Neuronal stem cell (in vitro differentiated cells): ENCODE measurements around the gene TRPM3.
A peak's percentile ranks its signal among the peaks of the same experiment; 100 is the strongest.

Experiments used
- DNase-seq: peaks from one replicate; pipeline ENCODE4 v3.0.0-alpha.2; 2013; ENCODE audit warnings: low spot score
- H2AFZ ChIP-seq: one replicate; pipeline ENCODE4 v1.6.1; 2013; ENCODE audit warnings: mild to moderate bottlenecking, low read length, inconsistent platforms
- H2AK5ac ChIP-seq: 2 replicates; pipeline ENCODE4 v1.6.1; 2013; ENCODE audit warnings: low read depth, mild to moderate bottlenecking, inconsistent platforms, low read length, moderate library complexity, mixed read lengths
- H2BK120ac ChIP-seq: 2 replicates; pipeline ENCODE4 v1.6.1; 2013; ENCODE audit warnings: low read depth, mild to moderate bottlenecking, inconsistent platforms, low read length, moderate library complexity, mixed read lengths
- H2BK12ac ChIP-seq: one replicate; pipeline ENCODE4 v1.6.1; 2013; ENCODE audit warnings: low read length, inconsistent platforms
- H2BK15ac ChIP-seq: 2 replicates; pipeline ENCODE4 v1.6.1; 2013; ENCODE audit warnings: mild to moderate bottlenecking, low read length, inconsistent platforms, mixed read lengths
- H2BK5ac ChIP-seq: one replicate; pipeline ENCODE4 v1.6.1; 2013; ENCODE audit warnings: inconsistent platforms, mild to moderate bottlenecking, low read length, moderate library complexity
- H3K14ac ChIP-seq: one replicate; pipeline ENCODE4 v1.6.1; 2013; ENCODE audit warnings: low read length, inconsistent platforms
- H3K18ac ChIP-seq: 2 replicates; pipeline ENCODE4 v1.6.1; 2013; ENCODE audit warnings: low read length, inconsistent platforms
- H3K23ac ChIP-seq: 2 replicates; pipeline ENCODE4 v1.6.1; 2013; ENCODE audit warnings: low read depth, mild to moderate bottlenecking, mixed read lengths, low read length, inconsistent platforms; ENCODE audit not compliant: poor library complexity
- H3K27ac ChIP-seq: replicated peaks from 3 replicates; pipeline ENCODE4 v1.5.1; 2013; ENCODE audit warnings: low read length, inconsistent platforms
- H3K27me3 ChIP-seq, 3 experiments: 2 replicates each; pipeline ENCODE4 v1.6.1; 2013; ENCODE audit warnings: low read length in 3 of 3, mild to moderate bottlenecking in 2 of 3, inconsistent platforms in 1 of 3, low read depth in 1 of 3, mixed read lengths in 1 of 3, moderate library complexity in 1 of 3; ENCODE audit not compliant: control insufficient read depth in 3 of 3, insufficient read depth in 3 of 3
- H3K36me3 ChIP-seq, 2 donors: replicated peaks in 1 of 2; 2 replicates each; pipeline ENCODE4 v1.6.1; 2013; ENCODE audit warnings: low read length in 2 of 2; ENCODE audit not compliant: control insufficient read depth in 2 of 2, insufficient read depth in 2 of 2
- H3K4ac ChIP-seq: 2 replicates; pipeline ENCODE4 v1.6.1; 2013; ENCODE audit warnings: inconsistent platforms, mild to moderate bottlenecking, low read length, moderate library complexity
- H3K4me1 ChIP-seq, 2 donors: 1 replicate in 1 of 2; 2 replicates in 1 of 2; pipeline ENCODE4 v1.6.1; 2013; ENCODE audit warnings: low read length in 2 of 2, low read depth in 1 of 2; ENCODE audit not compliant: control insufficient read depth in 2 of 2, insufficient read depth in 1 of 2
- H3K4me2 ChIP-seq: one replicate; pipeline ENCODE4 v1.6.1; 2013; ENCODE audit warnings: mild to moderate bottlenecking, low read length, inconsistent platforms; ENCODE audit not compliant: insufficient read depth, poor library complexity, severe bottlenecking
- H3K4me3 ChIP-seq, 2 donors: 2 replicates each; pipeline ENCODE4 v1.5.1; 2013; ENCODE audit warnings: low read length in 2 of 2, mild to moderate bottlenecking in 2 of 2, inconsistent platforms in 1 of 2, moderate library complexity in 1 of 2
- H3K79me1 ChIP-seq: one replicate; pipeline ENCODE4 v1.6.1; 2013; ENCODE audit warnings: low read depth, mild to moderate bottlenecking, inconsistent platforms, low read length, moderate library complexity
- H3K9ac ChIP-seq: one replicate; pipeline ENCODE4 v1.6.1; 2013; ENCODE audit warnings: mild to moderate bottlenecking, low read depth, low read length, inconsistent platforms; ENCODE audit not compliant: poor library complexity
- H3K9me3 ChIP-seq, 2 donors: replicated peaks in 1 of 2; 2 replicates each; pipeline versions ENCODE3 to v1.6.1; 2013; ENCODE audit warnings: low read length in 2 of 2, mild to moderate bottlenecking in 2 of 2, inconsistent platforms in 1 of 2, low read depth in 1 of 2, mixed read lengths in 1 of 2, moderate library complexity in 1 of 2; ENCODE audit not compliant: control insufficient read depth in 2 of 2, insufficient read depth in 1 of 2
- H4K8ac ChIP-seq: one replicate; pipeline ENCODE4 v1.6.1; 2013; ENCODE audit warnings: low read depth, mild to moderate bottlenecking, inconsistent platforms, low read length, moderate library complexity
- H4K91ac ChIP-seq: one replicate; pipeline ENCODE4 v1.6.1; 2013; ENCODE audit warnings: low read length, low read depth, mild to moderate bottlenecking, inconsistent platforms; ENCODE audit not compliant: poor library complexity
- WGBS, 2 donors: extraction: QIAGEN DNeasy Blood & Tissue Kit; methylation state at CpG; one replicate each; pipeline ENCODE4 v1.1.7; 2013; ENCODE audit warnings: missing lambda C conversion rate in 2 of 2, mixed read lengths in 1 of 2; ENCODE audit not compliant: insufficient read length in 2 of 2, insufficient replicate concordance in 1 of 2; ENCODE audit errors: extremely low coverage in 2 of 2; 5-methylcytosine and 5-hydroxymethylcytosine counted together

The TRPM3 gene

DNA sequence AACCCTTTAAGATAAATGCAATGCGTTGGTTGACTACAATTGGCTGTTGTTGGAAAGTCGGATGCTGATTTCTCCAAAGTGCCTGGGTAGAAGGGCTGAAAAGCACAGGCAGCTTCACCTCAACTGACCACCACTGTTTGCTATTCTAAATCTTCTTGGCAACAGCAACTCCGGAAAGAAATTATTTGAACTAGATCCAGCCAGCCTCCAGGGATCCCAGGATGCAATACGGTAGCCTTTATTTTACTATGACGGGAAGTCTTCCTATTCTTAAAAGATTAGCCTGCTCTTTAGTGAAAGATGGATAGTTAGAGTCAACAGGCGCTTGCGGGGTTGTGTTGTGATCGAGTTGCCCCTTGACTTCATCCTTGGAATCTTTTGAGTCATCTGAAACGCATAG is 628.4 kb downstream of the TRPM3 start:
- H3K36me3 ChIP-seq, result no peaks in the 10 kb centered on the region
- no peaks in the 10 kb centered on the region for H3K4me1 ChIP-seq
- no peak overlapping the region for H3K23ac ChIP-seq
- H2BK15ac ChIP-seq, result no peak overlapping the region
- H3K18ac ChIP-seq, result no peak overlapping the region
- no peak overlapping the region for H2BK5ac ChIP-seq
- WGBS, 2 donors, result no CpG with 5 or more reads among the region's 9 CpGs
- H3K79me1 ChIP-seq, result no peaks in the 10 kb centered on the region
- no peak overlapping the region for H4K8ac ChIP-seq
- H4K91ac ChIP-seq, result no peak overlapping the region
- H2BK120ac ChIP-seq, result no peak overlapping the region
- no peak overlapping the region for H2BK12ac ChIP-seq
- no peak overlapping the region for H3K27ac ChIP-seq
- H3K14ac ChIP-seq, result no peak overlapping the region
- peaks cover 0 to 11% (median 0%) of the 10 kb centered on the region in 3 experiments for H3K27me3 ChIP-seq
- H3K4ac ChIP-seq, result no peak overlapping the region
- H3K4me2 ChIP-seq, result no peak overlapping the region
- no peak overlapping the region for H2AK5ac ChIP-seq
- no peak overlapping the region for H2AFZ ChIP-seq
- DNase-seq, result no peak
- H3K4me3 ChIP-seq, result no peak overlapping the region
- peaks cover 0 to 2% of the 10 kb centered on the region in 2 donors for H3K9me3 ChIP-seq
- H3K9ac ChIP-seq, result no peak overlapping the region

DNA sequence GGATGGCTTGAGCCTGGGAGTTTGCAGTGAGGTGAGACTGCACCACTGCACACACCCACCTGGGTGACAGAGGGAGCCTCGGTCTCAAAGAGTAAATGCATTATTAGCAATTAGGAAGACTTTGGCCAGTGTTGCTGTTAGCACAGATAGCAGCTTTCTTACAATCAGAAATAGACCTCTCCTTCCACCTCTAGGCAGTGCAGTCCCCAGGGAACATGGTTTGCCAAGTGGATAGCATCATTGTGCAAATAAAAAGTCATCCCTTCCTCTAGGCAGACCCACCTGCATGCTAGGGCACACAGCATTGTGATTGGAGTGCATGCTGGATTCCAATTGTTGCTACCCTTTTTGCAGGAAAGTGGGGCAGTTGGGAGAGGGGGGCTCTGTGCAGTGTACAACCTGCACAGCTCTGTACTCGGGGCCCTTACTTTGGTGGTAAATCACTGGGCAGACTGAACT is 629.1 kb downstream of the TRPM3 start:
- no peak overlapping the region for H2BK120ac ChIP-seq
- peaks cover 0 to 11% (median 0%) of the 10 kb centered on the region in 3 experiments for H3K27me3 ChIP-seq
- no peak overlapping the region for H2BK5ac ChIP-seq
- no peak overlapping the region for H3K23ac ChIP-seq
- no peak overlapping the region for H2BK15ac ChIP-seq
- no peak overlapping the region for H4K91ac ChIP-seq
- no peak overlapping the region for H3K9ac ChIP-seq
- no peak for DNase-seq
- no peak overlapping the region for H3K18ac ChIP-seq
- peak overlapping the region in 1 of 2 donors; percentile 8 for H3K4me3 ChIP-seq
- H3K14ac ChIP-seq, result no peak overlapping the region
- peaks cover 0 to 2% of the 10 kb centered on the region in 2 donors for H3K9me3 ChIP-seq
- no CpG with 5 or more reads among the region's 2 CpGs for WGBS, 2 donors
- H2AK5ac ChIP-seq, result no peak overlapping the region
- no peaks in the 10 kb centered on the region for H3K4me1 ChIP-seq
- H2AFZ ChIP-seq, result no peak overlapping the region
- no peaks in the 10 kb centered on the region for H3K79me1 ChIP-seq
- H3K36me3 ChIP-seq, result no peaks in the 10 kb centered on the region
- H3K4ac ChIP-seq, result no peak overlapping the region
- no peak overlapping the region for H3K27ac ChIP-seq
- no peak overlapping the region for H3K4me2 ChIP-seq
- H4K8ac ChIP-seq, result no peak overlapping the region
- no peak overlapping the region for H2BK12ac ChIP-seq

DNA sequence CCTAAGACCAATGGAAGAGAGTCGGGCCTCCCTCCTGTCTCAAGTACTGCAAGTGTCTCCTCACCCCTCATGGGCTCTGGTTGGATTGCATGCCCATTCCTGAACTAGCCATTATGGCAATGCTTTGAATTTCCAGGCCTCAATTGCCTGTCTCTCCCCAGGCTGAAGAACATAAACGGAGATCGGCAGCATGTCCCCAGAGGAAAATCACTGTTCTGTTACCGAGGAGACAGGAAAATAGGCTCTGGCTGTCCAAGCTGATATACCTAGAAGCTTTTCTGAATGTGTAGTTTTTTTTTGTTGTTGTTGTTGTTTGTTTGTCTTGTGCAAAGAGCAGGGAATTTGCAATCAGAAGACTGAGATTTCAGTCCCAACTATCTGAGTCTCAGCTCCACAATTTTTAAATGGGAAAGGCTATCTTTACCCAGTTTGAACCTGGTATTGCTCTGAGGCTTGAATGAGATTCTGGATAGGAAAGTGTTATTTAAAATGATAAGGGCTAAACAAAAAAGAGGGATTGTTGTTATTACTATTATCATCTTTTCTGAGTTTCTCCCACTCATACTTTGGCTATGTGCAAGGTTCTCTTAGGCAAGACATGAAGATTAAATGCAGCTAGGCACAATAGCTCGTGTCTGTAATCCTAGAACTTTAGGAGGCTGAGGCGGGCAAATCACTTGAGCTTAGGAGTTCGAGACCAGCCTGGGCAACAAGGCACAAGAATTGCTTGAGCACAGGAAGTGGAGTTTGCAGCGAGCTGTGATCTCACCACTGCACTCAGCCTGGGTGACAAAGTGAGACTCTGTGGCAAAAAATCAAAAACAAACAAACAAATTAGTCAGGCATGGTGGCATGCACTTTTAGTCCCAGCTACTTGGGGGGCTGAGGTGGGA is 629.7 kb downstream of the TRPM3 start:
- Histone ChIP-seq H3K4me1 (no peaks in the 10 kb centered on the region), H3K27ac (no peak overlapping the region), H2BK120ac (no peak overlapping the region), H3K9ac (no peak overlapping the region), H3K23ac (no peak overlapping the region), H2BK12ac (no peak overlapping the region), H3K14ac (no peak overlapping the region), H3K27me3 (peaks cover 0 to 11% (median 0%) of the 10 kb centered on the region in 3 experiments), H3K9me3 (peaks cover 0 to 2% of the 10 kb centered on the region in 2 donors), H4K8ac (no peak overlapping the region), H2BK15ac (no peak overlapping the region), H3K4me2 (no peak overlapping the region), H2BK5ac (no peak overlapping the region), H3K4ac (no peak overlapping the region), H3K18ac (no peak overlapping the region), H2AK5ac (no peak overlapping the region), H4K91ac (no peak overlapping the region), H3K36me3 (no peaks in the 10 kb centered on the region), H3K4me3 (no peak overlapping the region), H3K79me1 (no peaks in the 10 kb centered on the region), H2AFZ (peak overlapping the region; percentile 15)
- no peak for DNase-seq
- no CpG with 5 or more reads among the region's 8 CpGs for WGBS, 2 donors

DNA sequence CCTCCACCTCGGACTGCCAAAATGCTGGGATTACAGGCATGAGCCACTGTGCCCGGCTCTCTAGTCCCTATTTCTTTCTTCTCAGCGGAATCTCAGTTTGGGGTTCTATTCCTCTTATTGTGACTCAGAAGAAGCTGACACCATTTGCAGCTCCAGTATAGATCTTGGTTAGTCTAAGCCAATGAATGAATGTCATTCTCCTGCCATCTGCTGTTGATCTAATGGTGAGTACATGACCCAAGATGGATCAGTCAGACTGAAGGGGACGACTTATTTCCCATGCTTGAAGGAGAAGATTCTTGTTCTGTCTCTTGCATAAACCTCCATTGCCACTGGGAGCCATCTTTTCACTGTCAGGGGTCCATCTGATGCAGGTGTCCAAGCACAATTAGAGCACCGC is 630.9 kb downstream of the TRPM3 start:
- H3K79me1 ChIP-seq, result no peaks in the 10 kb centered on the region
- no peak overlapping the region for H2BK5ac ChIP-seq
- no peak overlapping the region for H3K14ac ChIP-seq
- no peak overlapping the region for H2BK15ac ChIP-seq
- H2BK12ac ChIP-seq, result no peak overlapping the region
- no peak overlapping the region for H4K91ac ChIP-seq
- no CpG with 5 or more reads among the region's 5 CpGs for WGBS, 2 donors
- H4K8ac ChIP-seq, result no peak overlapping the region
- H3K36me3 ChIP-seq, result no peaks in the 10 kb centered on the region
- H3K4me2 ChIP-seq, result no peak overlapping the region
- H2AK5ac ChIP-seq, result no peak overlapping the region
- H3K9me3 ChIP-seq, result peaks cover 0 to 2% of the 10 kb centered on the region in 2 donors
- no peak overlapping the region for H3K9ac ChIP-seq
- H3K23ac ChIP-seq, result no peak overlapping the region
- no peak for DNase-seq
- peaks cover 0 to 14% (median 0%) of the 10 kb centered on the region in 3 experiments for H3K27me3 ChIP-seq
- H2AFZ ChIP-seq, result no peak overlapping the region
- no peak overlapping the region for H2BK120ac ChIP-seq
- H3K4me3 ChIP-seq, result no peak overlapping the region
- no peak overlapping the region for H3K18ac ChIP-seq
- no peaks in the 10 kb centered on the region for H3K4me1 ChIP-seq
- H3K27ac ChIP-seq, result no peak overlapping the region
- no peak overlapping the region for H3K4ac ChIP-seq
